ENCODE measurements around the gene ANKRD50.
A peak's percentile ranks its signal among the peaks of the same experiment; 100 is the strongest.

Gene ANKRD50

GRCh38 chr4:124712372-124713184 lies at the start of gene ANKRD50:
Gene ANKRD50, minus strand, starts transcription at chr4:124712732. Its CDS starts 2,221 bp downstream, at chr4:124710511.
- DNase-seq (ENCODE audit: low spot score): peak; percentile 50

GRCh38 chr4:124757126-124757525 lies 44.6 kb upstream of the ANKRD50 start:
- DNase-seq (ENCODE audit: low spot score): no peak

GRCh38 chr4:124754681-124755080 lies 42.1 kb upstream of the ANKRD50 start:
- DNase-seq (ENCODE audit: low spot score): no peak

GRCh38 chr4:124753941-124754581 lies 41.5 kb upstream of the ANKRD50 start:
- no peak for DNase-seq (ENCODE audit: low spot score)

GRCh38 chr4:124749421-124749820 lies 36.9 kb upstream of the ANKRD50 start:
- no peak for DNase-seq (ENCODE audit: low spot score)

GRCh38 chr4:124748965-124749364 lies 36.4 kb upstream of the ANKRD50 start:
- DNase-seq (ENCODE audit: low spot score): no peak

GRCh38 chr4:124745985-124746801 lies 33.7 kb upstream of the ANKRD50 start:
- no peak for DNase-seq (ENCODE audit: low spot score)

GRCh38 chr4:124743711-124744110 lies 31.2 kb upstream of the ANKRD50 start:
- no peak for DNase-seq (ENCODE audit: low spot score)

- no peak for DNase-seq (ENCODE audit: low spot score)
These were observed 28.0 kb upstream of the ANKRD50 start for GRCh38 chr4:124740501-124740900.

- no peak for DNase-seq (ENCODE audit: low spot score)
These were observed 26.5 kb upstream of the ANKRD50 start for GRCh38 chr4:124738994-124739393.

GRCh38 chr4:124737619-124738018 lies 25.1 kb upstream of the ANKRD50 start:
- DNase-seq (ENCODE audit: low spot score): no peak

- DNase-seq (ENCODE audit: low spot score): no peak
These were observed 24.0 kb upstream of the ANKRD50 start for GRCh38 chr4:124736526-124736925.

- no peak for DNase-seq (ENCODE audit: low spot score)
These were observed 14.9 kb upstream of the ANKRD50 start for GRCh38 chr4:124727331-124727890.

- no peak for DNase-seq (ENCODE audit: low spot score)
These were observed 13.7 kb upstream of the ANKRD50 start for GRCh38 chr4:124726269-124726668.

GRCh38 chr4:124722071-124722470 lies 9.5 kb upstream of the ANKRD50 start:
- DNase-seq (ENCODE audit: low spot score): no peak

GRCh38 chr4:124717101-124717500 lies 4.6 kb upstream of the ANKRD50 start:
- DNase-seq (ENCODE audit: low spot score): no peak

GRCh38 chr4:124713185-124713592 lies 657 bp upstream of the ANKRD50 start:
- DNase-seq (ENCODE audit: low spot score): peak; percentile 15

GRCh38 chr4:124711471-124712371 lies 811 bp downstream of the ANKRD50 start:
- DNase-seq (ENCODE audit: low spot score): no peak

GRCh38 chr4:124710911-124711310 lies 1.6 kb downstream of the ANKRD50 start:
- DNase-seq (ENCODE audit: low spot score): no peak

- DNase-seq (ENCODE audit: low spot score): no peak
These were observed 2.4 kb downstream of the ANKRD50 start for GRCh38 chr4:124710015-124710741.
